ENCODE results near the gene RFX1. TPM values are rescaled to one million over a fixed set of nuclear protein-coding genes. Genes with fewer than 3 reads are reported as not detected.

Gene RFX1
- total RNA-seq, 1 donor from 2014 or later = 7.0 TPM

GRCh38 chr19:13959141-13959961 lies 46.8 kb downstream of the RFX1 start:
- no peak for TF ChIP-seq CTCF (IDR thresholded peaks at IDR 0.05; ENCODE audit: insufficient read depth, low read length, poor library complexity, severe bottlenecking)
- DNase-seq (ENCODE audit: low read depth) = no peak
- Histone ChIP-seq H3K4me3 (ENCODE audit: low read depth, low read length) (no peak overlapping the region), H3K36me3 (ENCODE audit: control insufficient read depth, insufficient read depth, low read length) (peaks cover 1% of the 10 kb centered on the region), H3K27me3 (ENCODE audit: control insufficient read depth, insufficient read depth, low read length) (no peaks in the 10 kb centered on the region)

- Histone ChIP-seq H3K27me3 (ENCODE audit: control insufficient read depth, insufficient read depth, low read length) (no peaks in the 10 kb centered on the region), H3K4me3 (ENCODE audit: low read depth, low read length) (no peak overlapping the region), H3K36me3 (ENCODE audit: control insufficient read depth, insufficient read depth, low read length) (peaks cover 1% of the 10 kb centered on the region)
- no peak for DNase-seq (ENCODE audit: low read depth)
- no peak for TF ChIP-seq CTCF (IDR thresholded peaks at IDR 0.05; ENCODE audit: insufficient read depth, low read length, poor library complexity, severe bottlenecking)
These were observed 48.1 kb downstream of the RFX1 start for GRCh38 chr19:13958043-13958442.

GRCh38 chr19:13957051-13957450 lies 49.1 kb downstream of the RFX1 start:
- no peak for TF ChIP-seq CTCF (IDR thresholded peaks at IDR 0.05; ENCODE audit: insufficient read depth, low read length, poor library complexity, severe bottlenecking)
- Histone ChIP-seq H3K36me3 (ENCODE audit: control insufficient read depth, insufficient read depth, low read length) (peaks cover 1% of the 10 kb centered on the region), H3K27me3 (ENCODE audit: control insufficient read depth, insufficient read depth, low read length) (no peaks in the 10 kb centered on the region), H3K4me3 (ENCODE audit: low read depth, low read length) (no peak overlapping the region)
- DNase-seq (ENCODE audit: low read depth) = no peak

GRCh38 chr19:13956365-13956744 lies 49.8 kb downstream of the RFX1 start:
- H3K27me3 ChIP-seq (ENCODE audit: control insufficient read depth, insufficient read depth, low read length) = no peaks in the 10 kb centered on the region
- peaks cover 1% of the 10 kb centered on the region for H3K36me3 ChIP-seq (ENCODE audit: control insufficient read depth, insufficient read depth, low read length)
- no peak for DNase-seq (ENCODE audit: low read depth)
- TF ChIP-seq CTCF (IDR thresholded peaks at IDR 0.05; ENCODE audit: insufficient read depth, low read length, poor library complexity, severe bottlenecking) = no peak
- no peak overlapping the region for H3K4me3 ChIP-seq (ENCODE audit: low read depth, low read length)

- no peak overlapping the region for H3K4me3 ChIP-seq (ENCODE audit: low read depth, low read length)
- H3K36me3 ChIP-seq (ENCODE audit: control insufficient read depth, insufficient read depth, low read length) = peaks cover 1% of the 10 kb centered on the region
- no peak for TF ChIP-seq CTCF (IDR thresholded peaks at IDR 0.05; ENCODE audit: insufficient read depth, low read length, poor library complexity, severe bottlenecking)
- DNase-seq (ENCODE audit: low read depth) = no peak
- no peaks in the 10 kb centered on the region for H3K27me3 ChIP-seq (ENCODE audit: control insufficient read depth, insufficient read depth, low read length)
These were observed 50.3 kb downstream of the RFX1 start for GRCh38 chr19:13955662-13956364.

All from kidney epithelial cell (primary cell).